Epidermal melanocyte (primary cell): Measurements from ENCODE around the gene GPR142.

Source experiments
- DNase-seq: peaks from one replicate; pipeline ENCODE4 v3.0.0; 2011; ENCODE audit warnings: low spot score; ENCODE audit not compliant: insufficient read length

The GPR142 gene

GRCh38 chr17:74417178-74418045 lies 50.1 kb downstream of the GPR142 start:
- DNase-seq = no peak

DNA sequence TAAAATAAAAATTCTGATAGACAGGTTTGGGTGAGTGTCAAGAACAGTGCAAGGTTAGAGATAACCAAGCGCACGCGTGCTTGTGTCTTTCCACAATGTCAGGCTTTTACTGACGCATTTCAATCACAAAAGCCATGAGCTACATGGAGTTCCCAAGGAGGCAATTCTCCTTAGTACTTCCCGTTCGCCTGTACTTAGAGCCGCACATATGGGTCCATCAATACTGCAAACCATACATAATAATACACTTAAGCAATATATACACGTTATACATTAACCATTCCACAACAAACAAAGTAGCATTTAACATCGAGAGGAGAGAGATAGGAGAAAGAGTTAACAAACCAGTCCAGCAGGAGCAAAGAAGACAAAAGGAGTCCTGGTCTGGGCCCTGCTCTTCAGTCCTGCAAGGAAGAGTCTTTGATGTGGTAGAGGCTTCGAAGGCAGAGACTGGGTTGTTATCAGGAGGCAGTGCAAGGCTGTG lies 52.7 kb downstream of the GPR142 start:
- no peak for DNase-seq
